ENCODE data around the gene GRK1.

DNA sequence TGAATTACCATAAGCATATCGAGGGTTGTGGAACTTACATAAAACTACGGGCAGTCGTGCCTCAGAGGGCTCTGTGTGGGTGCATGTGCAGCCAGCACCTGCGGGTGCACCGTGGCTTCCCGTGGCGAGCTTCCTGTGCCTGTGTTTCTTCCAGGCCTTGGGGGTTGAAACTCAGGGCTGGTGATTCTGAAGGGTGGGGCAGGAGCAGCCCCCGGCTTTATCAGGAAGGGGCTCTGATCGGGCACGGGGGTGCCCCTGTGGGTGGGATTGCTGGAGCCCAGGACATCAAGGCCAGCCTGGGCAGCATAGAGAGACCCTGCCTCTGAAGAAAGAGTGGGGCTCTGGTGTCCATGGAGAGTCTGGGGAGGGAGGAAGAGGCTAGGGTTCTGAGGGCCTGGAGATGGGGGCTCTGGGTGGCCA is 20.1 kb upstream of the GRK1 start:
- TF ChIP-seq, protein P1, sequence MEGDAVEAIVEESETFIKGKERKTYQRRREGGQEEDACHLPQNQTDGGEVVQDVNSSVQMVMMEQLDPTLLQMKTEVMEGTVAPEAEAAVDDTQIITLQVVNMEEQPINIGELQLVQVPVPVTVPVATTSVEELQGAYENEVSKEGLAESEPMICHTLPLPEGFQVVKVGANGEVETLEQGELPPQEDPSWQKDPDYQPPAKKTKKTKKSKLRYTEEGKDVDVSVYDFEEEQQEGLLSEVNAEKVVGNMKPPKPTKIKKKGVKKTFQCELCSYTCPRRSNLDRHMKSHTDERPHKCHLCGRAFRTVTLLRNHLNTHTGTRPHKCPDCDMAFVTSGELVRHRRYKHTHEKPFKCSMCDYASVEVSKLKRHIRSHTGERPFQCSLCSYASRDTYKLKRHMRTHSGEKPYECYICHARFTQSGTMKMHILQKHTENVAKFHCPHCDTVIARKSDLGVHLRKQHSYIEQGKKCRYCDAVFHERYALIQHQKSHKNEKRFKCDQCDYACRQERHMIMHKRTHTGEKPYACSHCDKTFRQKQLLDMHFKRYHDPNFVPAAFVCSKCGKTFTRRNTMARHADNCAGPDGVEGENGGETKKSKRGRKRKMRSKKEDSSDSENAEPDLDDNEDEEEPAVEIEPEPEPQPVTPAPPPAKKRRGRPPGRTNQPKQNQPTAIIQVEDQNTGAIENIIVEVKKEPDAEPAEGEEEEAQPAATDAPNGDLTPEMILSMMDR (IDR thresholded peaks at IDR 0.05; ENCODE audit: insufficient read depth, low read depth, low read length), result no peak
- TF ChIP-seq EZH2 (IDR thresholded peaks at IDR 0.05; ENCODE audit: insufficient read depth, low read length), result no peak
